SH-SY5Y (cell line): ENCODE data around the gene UBFD1.

ENCODE experiments used
- GATA2 ChIP-seq: IDR thresholded peaks from 2 replicates; pipeline ENCODE4 v1.6.1; 2011; ENCODE audit warnings: mild to moderate bottlenecking, low read depth, low read length
- GATA3 ChIP-seq: IDR thresholded peaks from 2 replicates; pipeline ENCODE4 v1.6.1; 2011; ENCODE audit warnings: low read depth, mild to moderate bottlenecking, low read length, moderate library complexity

Gene UBFD1

DNA sequence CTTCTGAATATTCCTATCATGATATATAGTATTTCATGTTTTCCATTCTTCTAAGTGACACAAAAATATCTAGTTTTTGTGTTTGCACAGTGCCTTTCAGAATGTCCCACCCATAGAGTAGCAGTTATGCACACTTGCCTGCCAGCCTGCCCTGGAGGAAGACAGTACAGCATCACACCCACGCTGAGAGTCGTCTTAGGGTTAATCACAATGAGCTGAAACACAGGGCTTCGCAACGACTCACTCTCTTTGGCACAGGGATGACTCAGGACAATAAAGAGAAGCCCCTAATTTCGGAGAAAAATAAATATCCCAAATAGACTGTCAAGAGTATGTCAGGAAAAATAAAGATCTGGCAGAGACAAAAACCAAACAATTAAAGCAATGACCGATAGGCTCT, 50.2 kb downstream of the UBFD1 start:
- TF ChIP-seq GATA3 = no peak
- TF ChIP-seq GATA2 = no peak

DNA sequence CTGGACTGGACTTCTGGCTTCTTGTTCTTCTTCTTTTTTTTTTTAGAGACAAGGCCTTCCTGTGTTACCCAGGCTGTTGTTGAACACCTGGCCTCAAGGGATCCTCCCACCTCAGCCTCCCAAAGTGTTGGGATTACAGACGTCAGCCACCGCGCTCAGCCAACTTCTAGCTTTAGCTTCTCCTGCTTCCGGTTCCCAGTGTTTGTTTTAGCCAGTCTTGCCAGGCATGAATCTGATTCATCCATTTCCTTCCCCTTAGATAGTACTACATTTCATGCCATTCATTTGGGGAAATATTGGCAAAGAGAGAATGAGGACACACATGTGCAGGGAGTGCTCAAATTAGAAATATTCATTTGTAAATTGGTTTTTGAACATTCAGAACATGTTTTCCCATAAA, 50.7 kb downstream of the UBFD1 start:
- TF ChIP-seq GATA2 (no peak), GATA3 (no peak)

DNA sequence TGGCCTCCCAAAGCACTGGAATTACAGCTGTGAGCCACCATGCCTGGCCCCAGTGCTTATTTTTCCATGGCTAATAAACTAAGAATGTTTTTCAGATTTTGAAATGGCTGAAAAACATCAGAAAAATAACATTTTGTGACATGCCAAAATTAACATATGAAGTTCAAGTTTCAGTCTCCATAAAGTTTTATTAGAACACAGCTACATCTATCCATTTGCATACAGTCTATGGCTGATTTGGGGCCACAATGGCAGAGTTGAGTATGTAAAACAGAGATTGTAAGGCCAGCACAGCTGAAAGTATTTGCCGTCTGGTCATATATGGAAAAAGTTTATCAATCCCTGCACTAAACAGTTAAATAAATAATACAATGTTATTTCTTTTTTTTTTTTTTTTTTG, 52.4 kb downstream of the UBFD1 start:
- TF ChIP-seq GATA2 (no peak), GATA3 (no peak)

DNA sequence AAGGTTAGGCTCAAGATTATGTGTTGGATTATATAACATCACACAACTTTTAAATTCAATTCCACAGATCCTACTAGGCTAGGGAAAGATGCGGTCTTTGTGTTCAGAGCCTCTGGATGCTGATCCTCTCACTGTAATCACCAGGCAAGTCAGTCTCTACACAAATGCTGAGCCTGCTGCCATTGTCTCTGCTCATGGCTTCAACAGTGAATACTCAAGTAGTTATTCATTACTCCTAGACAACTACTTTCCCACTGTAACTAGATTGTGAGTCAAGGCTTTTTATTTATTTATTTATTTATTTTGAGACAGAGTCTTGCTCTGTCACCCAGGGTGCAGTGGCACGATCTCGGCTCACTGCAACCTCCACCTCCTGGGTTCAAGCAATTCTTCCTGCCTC, 54.4 kb downstream of the UBFD1 start:
- TF ChIP-seq GATA2 (no peak), GATA3 (no peak)

- TF ChIP-seq GATA2 (no peak), GATA3 (no peak)
Observed at GRCh38 chr16:23615805-23616204, 58.3 kb downstream of the UBFD1 start.
